ENCODE measurements around the gene RBM45.

DNA sequence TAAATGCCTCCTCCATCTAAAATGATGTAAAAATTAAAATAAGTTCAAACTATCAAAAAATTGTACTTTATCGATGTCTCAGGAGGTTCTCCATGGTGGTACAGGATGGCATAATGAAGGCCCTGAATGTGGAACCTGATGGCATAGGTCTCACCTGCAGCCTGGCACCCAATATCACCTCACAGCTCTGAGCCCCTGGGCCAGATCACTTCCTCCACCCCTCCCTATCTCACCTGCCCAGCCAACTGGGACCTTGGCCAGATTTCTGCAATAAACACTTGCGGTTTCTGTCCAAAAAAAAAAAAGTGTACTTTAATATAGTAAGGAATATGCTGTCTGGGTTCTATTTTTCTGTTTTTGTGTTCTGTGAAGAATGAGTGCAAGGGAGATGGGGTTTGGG is 6.7 kb upstream of the RBM45 start:
- TF ChIP-seq, protein P1, sequence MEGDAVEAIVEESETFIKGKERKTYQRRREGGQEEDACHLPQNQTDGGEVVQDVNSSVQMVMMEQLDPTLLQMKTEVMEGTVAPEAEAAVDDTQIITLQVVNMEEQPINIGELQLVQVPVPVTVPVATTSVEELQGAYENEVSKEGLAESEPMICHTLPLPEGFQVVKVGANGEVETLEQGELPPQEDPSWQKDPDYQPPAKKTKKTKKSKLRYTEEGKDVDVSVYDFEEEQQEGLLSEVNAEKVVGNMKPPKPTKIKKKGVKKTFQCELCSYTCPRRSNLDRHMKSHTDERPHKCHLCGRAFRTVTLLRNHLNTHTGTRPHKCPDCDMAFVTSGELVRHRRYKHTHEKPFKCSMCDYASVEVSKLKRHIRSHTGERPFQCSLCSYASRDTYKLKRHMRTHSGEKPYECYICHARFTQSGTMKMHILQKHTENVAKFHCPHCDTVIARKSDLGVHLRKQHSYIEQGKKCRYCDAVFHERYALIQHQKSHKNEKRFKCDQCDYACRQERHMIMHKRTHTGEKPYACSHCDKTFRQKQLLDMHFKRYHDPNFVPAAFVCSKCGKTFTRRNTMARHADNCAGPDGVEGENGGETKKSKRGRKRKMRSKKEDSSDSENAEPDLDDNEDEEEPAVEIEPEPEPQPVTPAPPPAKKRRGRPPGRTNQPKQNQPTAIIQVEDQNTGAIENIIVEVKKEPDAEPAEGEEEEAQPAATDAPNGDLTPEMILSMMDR (IDR thresholded peaks at IDR 0.05 in 8 of 11, conservative IDR thresholded peaks at IDR 0.05 in 3 of 11), result no peak
- no peak for TF ChIP-seq POLR2A (IDR thresholded peaks at IDR 0.05)
